GM19455 (cell line): Measurements from ENCODE around the gene DHRS7C.

Source experiments
- ATAC-seq: cut with Tn5 transposase; IDR thresholded peaks from one replicate; pipeline ENCODE4 v1.9.1; 2021; ENCODE audit not compliant: unreplicated experiment

DHRS7C gene

GRCh38 chr17:9766970-9767369 lies 24.4 kb downstream of the DHRS7C start:
- ATAC-seq = no peak

GRCh38 chr17:9765322-9765721 lies 26.1 kb downstream of the DHRS7C start:
- ATAC-seq = no peak

GRCh38 chr17:9763643-9764042 lies 27.7 kb downstream of the DHRS7C start:
- no peak for ATAC-seq

GRCh38 chr17:9760266-9760665 lies 31.1 kb downstream of the DHRS7C start:
- no peak for ATAC-seq

GRCh38 chr17:9755083-9755482 lies 36.3 kb downstream of the DHRS7C start:
- no peak for ATAC-seq

- ATAC-seq = no peak
Measured at GRCh38 chr17:9750524-9750923, 40.9 kb downstream of the DHRS7C start.

- ATAC-seq = no peak
Measured at GRCh38 chr17:9729735-9730420, 61.5 kb downstream of the DHRS7C start.

GRCh38 chr17:9729034-9729650 lies 62.2 kb downstream of the DHRS7C start:
- ATAC-seq = no peak

GRCh38 chr17:9728564-9728963 lies 62.8 kb downstream of the DHRS7C start:
- no peak for ATAC-seq

GRCh38 chr17:9728005-9728404 lies 63.4 kb downstream of the DHRS7C start:
- no peak for ATAC-seq

GRCh38 chr17:9726291-9726690 lies 65.1 kb downstream of the DHRS7C start:
- ATAC-seq = no peak

GRCh38 chr17:9725575-9725974 lies 65.8 kb downstream of the DHRS7C start:
- ATAC-seq = no peak
